HG02798 (cell line): ENCODE data around the gene WNT10A.

Experiments
- ATAC-seq: cut with Tn5 transposase; IDR thresholded peaks from one replicate; pipeline ENCODE4 v1.9.1; 2021; ENCODE audit warnings: mild to moderate bottlenecking; ENCODE audit not compliant: unreplicated experiment, poor library complexity

Gene WNT10A

GRCh38 chr2:218891275-218892135, 10.9 kb downstream of the WNT10A start:
- ATAC-seq, result no peak

GRCh38 chr2:218892693-218893348, 12.2 kb downstream of the WNT10A start:
- peak; percentile 56 for ATAC-seq

GRCh38 chr2:218893349-218894150, 12.9 kb downstream of the WNT10A start:
- ATAC-seq, result no peak

- no peak for ATAC-seq
These were observed 13.7 kb downstream of the WNT10A start for GRCh38 chr2:218894151-218894879.

- ATAC-seq, result no peak
These were observed 14.2 kb downstream of the WNT10A start for GRCh38 chr2:218894880-218895157.

GRCh38 chr2:218895326-218895725, 14.7 kb downstream of the WNT10A start:
- no peak for ATAC-seq

- ATAC-seq, result peak; percentile 18
These were observed 15.3 kb downstream of the WNT10A start for GRCh38 chr2:218895759-218896500.

- peak; percentile 64 for ATAC-seq
These were observed 16.1 kb downstream of the WNT10A start for GRCh38 chr2:218896501-218897393.

- no peak for ATAC-seq
These were observed 16.9 kb downstream of the WNT10A start for GRCh38 chr2:218897394-218898108.

- ATAC-seq, result peak; percentile 43
These were observed 17.6 kb downstream of the WNT10A start for GRCh38 chr2:218898109-218898878.

GRCh38 chr2:218899147-218899546, 18.5 kb downstream of the WNT10A start:
- no peak for ATAC-seq

- no peak for ATAC-seq
These were observed 21.8 kb downstream of the WNT10A start for GRCh38 chr2:218902427-218902826.

GRCh38 chr2:218904176-218904575, 23.5 kb downstream of the WNT10A start:
- no peak for ATAC-seq

GRCh38 chr2:218908721-218909619, 28.3 kb downstream of the WNT10A start:
- ATAC-seq, result peak; percentile 93

GRCh38 chr2:218910741-218911140, 30.1 kb downstream of the WNT10A start:
- no peak for ATAC-seq

GRCh38 chr2:218920504-218920903, 39.9 kb downstream of the WNT10A start:
- no peak for ATAC-seq
